GM18517 (cell line): ENCODE results near the gene ATP11B.
"Not testable (repeated sequence)": the region's sequence is repeated elsewhere in the genome, so short reads cannot be mapped to it uniquely, and the experiment has no call there.

ENCODE experiments used
- ATAC-seq: cut with Tn5 transposase; IDR thresholded peaks from one replicate; pipeline ENCODE4 v1.9.1; 2021; ENCODE audit warnings: mild to moderate bottlenecking, moderate library complexity; ENCODE audit not compliant: unreplicated experiment

ATP11B gene

DNA sequence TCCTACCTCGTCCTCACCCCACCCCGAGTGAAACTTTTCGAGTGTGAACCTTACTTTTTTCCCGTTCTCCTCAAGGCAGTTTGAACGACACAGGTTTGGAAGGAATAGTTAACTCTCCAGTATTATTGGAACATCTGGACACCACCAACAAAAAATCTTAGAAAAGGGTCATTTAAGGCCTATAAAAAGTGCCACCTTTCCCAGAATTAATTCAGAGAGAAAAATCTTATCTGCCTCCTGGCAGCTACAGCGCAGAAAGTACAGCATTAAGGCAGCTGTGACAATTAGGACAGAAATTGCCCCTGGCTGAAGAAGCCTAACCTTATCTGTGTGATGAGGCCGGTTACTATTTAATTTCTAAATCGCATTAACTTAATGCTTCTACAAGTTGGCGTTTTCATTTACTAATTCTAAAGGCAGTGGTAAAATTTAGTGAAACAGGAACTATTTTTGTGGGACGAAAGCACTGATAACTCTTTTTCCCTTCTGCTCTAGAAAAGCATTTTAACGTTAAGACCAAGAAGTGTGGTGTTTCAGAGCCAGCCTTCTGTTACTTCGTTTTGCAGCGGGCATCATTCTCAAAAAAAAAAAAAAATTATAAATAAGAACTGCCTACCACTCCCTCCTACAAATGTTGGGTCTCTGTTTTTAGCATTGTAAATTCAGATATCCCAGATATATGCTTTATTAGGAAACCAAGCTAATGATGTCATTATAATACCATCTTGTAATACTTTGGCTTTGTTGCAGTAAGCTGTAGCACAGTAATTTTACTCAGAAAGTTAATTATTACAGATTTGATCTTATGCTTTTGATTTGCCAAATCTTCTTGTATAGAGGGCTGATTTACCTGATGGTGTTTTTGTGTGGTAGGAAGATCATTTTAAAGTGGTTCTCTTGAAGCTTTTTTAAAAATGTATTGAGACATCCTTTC is 1.4 kb downstream of the ATP11B start:
- no peak for ATAC-seq

DNA sequence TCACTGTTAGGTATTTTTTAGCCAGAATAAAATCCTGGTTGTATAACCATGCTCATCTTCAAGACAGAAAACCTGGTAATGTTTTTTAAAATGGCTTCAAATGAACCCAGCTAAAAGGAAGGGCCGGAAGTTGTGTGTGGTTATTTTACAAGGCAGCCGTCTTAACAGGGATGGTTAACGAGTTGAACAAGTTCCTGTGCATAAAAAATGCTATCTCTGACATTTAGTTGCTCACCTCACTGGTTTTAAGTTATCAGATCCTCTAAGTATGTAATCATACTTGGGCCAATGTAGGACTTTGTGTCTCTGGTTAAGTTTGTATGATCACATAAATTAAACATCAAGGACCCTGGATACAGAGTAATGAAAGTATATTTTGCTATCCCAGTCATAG is 2.1 kb downstream of the ATP11B start:
- no peak for ATAC-seq

DNA sequence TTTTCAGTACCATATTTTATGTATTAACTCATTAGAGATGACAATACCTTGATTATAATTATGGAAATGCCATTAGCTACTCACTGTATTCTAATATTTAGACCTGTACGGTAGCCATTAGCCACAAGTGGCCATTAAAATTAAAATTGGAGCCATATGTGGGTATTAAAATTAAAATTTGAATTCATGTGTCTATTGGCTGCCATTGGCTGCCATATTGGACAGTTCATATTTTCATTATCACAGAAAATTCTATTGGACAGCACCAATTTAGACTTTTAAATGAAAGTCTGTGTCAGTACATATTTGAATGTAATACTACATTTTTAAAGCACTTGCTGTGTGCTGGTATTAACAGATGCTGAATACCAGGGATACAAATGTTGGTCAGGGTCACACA is 3.0 kb downstream of the ATP11B start:
- no peak for ATAC-seq

DNA sequence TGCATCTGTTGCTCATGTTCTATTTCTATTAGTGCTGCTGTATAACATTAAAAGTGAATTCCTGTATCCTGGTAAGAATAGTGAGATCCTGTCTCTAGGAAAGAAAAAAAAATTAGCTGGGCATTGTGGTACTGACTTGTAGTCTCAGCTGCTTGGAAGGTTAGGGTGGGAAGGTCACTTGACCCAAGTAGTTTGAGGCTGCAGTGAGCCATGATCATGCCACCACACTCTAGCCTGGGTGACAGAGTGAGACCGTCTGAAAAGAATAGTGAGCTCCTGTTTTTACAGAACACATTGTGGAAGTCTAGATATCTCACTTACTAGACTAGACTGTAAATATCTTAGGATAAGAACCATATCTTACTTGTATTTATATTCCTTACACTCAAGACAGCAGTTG is 4.6 kb downstream of the ATP11B start:
- ATAC-seq, result no peak

DNA sequence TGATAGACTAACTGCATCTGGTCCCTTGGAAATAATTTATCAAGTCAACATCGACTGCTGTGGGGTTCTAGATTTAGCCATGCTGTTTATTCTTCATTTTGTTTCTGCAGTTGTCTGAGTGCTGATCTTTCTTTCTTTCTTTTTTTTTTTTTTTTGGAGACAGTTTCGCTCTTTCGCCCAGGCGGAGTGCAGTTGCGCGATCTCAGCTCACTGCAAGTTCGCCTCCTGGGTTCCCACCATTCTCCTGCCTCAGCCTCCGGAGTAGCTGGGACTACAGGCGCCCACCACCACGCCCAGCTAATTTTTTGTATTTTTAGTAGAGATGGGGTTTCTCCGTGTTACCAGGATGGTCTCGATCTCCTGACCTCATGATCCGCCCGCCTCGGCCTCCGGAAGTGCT is 5.8 kb downstream of the ATP11B start:
- not testable (repeated sequence) for ATAC-seq

DNA sequence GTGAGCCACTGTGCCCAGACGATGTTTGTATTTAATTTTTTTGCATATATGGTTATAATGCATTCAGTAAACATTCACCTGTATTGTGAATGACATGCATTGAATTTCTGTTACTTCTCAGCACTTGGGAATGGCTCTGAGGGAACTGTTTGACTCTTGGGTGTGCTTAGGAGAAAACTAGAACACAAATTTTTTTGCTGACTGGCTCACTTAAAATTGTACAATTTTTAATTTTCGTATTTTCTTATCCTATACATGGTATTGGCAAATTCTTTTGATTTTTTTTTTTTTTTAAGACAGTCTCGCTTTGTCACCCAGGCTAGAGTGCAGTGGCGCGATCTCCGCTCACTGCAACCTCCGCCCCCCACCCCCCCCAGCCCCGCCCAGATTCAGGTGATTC is 7.2 kb downstream of the ATP11B start:
- no peak for ATAC-seq

DNA sequence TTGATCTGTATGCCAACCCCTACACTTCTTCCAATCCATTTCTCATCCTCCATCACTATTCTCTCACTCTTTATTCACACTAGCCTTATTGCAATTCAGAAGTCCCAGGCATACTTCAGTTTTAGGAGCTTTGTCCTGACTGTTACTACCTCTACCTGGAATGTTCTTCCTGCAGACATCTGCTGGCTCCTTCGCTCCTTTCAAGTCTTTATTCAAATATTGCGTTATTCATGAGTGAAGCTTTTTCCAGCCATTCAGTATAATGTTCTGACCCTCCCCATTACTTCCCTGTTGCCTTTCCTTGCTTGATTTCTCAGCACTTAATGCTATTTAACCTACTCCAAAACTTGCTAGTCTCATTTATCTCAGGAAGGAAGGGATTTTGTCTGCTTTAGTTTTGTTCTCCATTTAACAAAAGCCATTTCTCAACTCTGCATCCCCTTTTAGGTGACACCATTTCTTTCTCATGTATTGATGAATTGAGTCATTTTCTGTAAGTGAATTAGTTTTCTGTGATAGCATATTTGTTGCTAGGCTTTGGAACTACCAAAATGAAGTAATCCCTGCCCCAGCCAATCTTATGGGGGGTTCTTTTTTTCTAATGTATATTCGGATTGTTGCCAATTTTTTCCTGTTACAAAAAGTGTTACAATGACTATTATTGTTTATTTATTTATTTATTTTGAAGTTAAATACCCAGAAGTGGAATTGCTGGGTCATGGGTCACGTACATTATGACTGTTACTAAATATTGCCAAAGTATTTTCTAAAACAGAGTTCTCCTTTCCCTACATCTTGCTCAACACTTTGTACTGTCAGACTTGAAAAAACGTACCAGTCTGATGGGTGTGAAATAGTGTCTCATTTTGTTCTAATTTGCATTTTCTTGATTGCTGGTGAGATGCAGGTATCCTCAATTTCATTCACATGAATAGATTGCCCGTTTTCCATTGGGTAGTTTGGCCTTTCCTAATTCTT is 9.4 kb downstream of the ATP11B start:
- ATAC-seq, result no peak

DNA sequence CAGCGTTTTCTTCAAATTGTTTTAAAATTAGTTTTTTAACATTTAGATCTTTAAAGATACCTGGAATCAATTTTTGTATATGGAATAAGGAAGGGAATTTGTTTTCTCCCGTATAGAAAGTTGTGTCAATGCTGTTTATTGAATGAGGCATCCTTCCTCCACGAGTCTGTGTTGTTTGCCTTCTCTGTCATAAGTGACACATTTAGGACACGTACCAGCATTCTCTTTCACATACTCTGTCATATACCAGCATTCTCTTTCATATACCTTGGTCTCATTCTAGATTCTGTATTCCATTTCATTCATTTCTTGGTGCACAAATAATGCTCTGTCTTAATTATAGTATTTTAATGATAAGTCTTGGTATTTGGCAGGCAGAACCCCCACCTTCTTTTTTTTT is 10.3 kb downstream of the ATP11B start:
- no peak for ATAC-seq

DNA sequence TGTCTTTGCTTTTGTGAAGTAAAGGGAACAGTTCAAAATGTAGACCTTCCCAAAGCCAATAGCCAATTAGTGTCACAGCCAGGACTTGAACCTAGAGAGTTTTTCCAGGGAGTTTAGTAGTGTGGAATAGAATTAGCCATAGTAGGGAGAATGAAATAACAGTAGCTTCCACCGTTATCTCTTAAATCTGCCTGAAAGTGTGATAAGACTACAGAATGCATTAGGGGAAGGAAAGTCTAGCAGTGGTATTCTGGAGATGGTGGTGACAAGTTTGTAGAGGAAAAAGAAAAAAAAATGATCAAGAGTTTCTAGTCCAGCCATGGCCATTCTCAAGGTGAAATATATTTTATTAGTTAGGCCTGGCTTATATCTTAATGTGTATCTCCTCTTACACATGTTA is 13.8 kb downstream of the ATP11B start:
- ATAC-seq, result no peak

DNA sequence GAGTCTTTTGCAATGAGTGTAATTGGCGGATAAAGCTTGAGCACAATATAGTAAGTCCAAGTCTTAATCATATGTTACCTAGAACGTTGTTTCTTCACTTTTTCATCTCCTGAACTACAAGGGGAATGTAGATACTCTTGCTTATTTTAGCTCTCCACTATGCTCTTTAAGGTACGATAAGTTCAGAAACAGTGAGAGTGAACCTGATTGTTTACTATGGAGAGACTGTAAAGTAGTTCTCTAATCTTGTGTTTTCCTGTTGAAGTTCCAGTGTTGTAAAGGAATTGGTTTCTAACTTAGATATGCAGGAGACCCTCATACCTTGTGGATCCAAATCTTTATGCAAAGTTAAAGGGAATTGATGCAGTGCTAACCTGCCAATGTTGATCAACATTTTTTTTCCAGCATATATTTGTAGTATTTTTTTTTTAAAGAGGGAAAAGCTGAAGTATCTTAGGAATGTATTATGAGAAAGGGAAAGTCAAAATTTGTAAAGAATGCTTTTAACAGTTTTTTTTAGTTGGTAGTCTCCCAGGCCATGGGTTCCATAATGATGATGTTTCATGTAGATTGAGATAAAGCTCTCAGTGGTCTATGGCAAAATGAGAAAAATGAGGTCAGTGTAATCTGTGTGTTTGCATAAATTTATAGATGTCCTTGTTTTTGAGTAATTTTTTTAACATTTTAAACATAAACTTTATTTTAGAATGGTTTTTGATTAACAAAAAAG is 14.9 kb downstream of the ATP11B start:
- no peak for ATAC-seq

DNA sequence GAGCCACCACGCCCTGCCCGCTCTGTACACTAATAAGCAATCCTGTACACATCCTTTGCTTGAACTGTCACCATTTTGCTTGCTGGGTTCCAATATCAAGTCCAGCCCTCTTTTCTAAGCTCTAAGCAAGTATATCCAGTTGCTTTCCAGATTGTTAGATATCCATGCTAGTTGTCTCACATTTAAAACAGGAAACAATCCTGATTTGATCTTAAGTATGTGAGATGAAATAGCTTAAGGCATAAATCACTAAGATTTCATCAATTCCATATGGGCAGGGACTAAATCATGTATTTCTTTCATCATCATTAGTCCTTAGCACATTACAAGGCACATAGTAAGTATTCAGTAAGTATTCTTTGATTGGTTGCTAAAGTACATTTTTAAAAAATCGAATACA is 16.2 kb downstream of the ATP11B start:
- no peak for ATAC-seq

DNA sequence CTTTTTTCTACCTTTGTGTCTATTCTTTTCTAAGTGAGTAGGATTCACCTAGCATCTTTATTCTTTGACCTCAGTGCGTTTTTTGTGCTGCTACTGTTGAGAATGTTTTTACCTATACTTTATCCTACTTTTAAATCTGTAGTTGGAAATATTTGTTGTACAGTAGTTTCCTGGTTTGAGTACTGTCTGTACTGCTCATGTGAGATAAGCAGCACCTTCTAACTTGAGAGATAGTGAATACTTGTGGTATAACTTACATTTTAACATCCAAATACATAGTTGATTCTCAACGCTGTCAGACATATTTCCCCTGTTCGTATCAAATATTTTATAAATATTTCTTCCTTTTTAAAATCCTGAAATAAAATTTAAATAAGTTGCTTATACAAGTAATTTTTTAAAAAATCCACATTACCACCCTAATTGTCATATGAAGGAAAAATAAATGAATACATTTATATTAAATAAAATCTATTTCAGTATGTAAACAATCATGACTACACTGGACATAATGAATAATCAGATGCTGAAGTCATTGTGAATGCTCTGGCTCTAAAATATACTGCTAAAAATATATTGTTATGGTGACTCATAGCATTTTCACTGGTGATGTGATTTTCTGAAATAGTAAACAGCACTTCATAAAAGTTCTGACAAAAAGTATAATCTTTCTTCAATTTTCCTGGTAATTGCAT is 17.4 kb downstream of the ATP11B start:
- no peak for ATAC-seq

DNA sequence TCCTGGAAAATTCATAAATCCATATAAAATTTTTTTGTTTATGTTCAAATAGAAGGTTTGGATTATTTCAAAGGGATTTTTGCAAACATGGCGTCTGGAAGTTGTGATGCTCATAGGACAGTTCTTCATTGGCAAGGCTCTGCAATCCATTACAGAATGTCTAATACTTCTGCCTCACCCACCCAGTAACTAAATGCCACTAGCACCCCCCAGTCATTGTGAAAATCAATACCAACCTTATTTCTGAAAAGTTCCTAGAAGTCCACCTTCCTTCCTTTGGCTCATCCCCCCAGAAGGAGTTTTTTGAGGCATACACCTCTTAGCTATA is 17.9 kb downstream of the ATP11B start:
- ATAC-seq, result no peak

DNA sequence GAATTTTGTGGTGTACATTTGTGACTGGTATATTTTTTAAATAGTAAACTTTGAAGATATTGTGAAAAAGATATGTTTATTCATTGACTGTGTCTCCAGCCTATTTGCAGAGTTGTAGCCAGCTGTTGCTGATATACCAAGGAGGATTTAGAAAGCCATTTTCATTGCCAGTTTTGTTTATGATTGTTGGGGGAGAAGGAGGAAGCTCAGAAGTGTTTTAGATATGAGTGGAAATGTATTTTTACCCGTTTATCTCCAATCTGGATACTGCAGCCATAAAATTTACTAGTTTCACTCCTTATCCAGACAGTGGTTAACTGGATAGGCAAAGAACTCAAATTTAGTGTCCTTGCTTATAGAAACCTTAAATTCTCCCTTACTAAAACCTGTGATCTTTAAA is 18.8 kb downstream of the ATP11B start:
- no peak for ATAC-seq

DNA sequence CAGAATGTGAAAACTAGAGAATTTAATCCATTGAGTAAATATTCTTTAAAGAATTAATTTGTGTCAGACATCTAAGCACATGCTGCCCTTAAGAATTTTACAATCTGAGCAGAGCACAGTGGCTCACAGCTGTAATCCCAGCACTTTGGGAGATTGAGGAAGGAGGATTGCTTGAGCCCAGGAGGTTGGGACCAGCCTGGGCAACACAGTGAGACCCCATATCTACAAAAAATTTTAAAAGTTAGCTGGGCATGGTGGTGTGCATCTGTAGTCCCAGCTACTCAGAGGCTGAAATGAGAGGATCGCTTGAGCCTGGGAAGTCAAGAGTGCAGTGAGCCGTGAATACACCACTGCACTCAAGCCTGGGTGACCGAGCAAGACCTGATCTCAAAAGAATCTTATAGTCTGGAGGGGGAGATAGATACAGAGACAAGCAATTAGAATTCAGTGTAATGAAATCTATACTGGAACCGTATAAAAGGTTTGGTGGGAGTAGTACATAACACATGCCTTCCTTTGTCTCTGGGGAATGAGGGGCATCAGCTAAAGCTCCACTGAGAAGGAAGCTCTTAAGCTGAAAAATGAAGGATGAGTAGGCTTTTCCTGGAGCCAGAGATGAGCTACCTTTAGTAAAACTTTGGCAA is 21.2 kb downstream of the ATP11B start:
- ATAC-seq, result no peak

DNA sequence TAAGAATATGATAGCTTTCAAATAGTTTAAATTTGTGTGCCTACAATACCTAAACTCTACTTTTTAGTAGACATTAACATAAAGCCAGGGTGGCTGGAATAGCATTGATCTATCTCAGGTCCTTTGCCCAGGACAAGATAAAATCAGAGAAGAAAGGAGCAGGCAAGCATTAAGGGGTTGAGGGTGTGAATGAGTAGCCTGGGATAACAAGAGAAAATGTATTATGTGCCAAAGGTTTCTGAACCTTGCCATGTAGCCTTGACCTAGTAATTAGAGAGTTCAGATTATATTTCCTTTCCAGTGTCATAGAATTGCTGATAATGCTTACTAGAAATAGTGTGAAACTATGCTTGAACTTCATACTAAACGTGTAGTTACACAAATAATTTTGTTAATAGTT is 22.9 kb downstream of the ATP11B start:
- ATAC-seq, result no peak

DNA sequence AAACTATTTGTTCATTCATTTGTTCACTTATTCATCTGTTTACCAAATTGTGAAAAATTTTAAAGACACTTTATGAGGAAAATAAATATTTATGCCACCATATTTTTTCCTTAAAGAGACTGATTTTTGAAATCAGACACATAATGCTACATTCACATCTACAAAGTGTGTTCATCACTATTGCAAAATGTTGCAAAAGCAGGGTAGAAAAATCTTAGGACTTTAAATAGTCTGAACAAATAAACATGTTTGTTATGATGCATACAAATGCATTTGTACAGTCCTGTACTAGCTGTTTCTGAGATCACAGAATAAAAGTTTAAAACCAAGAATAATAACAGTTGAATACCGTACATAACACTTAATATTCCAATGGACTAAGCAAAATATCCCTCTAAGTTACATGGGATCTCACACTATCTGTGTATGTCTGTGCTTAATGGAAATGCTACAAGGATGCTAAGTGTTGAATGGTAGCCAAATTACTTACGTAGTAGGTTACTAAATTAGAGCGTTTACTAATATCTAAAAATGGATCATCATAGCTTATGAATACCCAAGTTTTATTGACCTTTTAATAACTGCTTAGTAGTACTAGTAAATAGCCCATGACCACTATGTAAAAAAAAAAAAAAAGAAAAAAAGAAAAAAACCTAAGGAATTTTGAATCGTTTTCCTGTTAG is 25.1 kb downstream of the ATP11B start:
- ATAC-seq, result no peak

DNA sequence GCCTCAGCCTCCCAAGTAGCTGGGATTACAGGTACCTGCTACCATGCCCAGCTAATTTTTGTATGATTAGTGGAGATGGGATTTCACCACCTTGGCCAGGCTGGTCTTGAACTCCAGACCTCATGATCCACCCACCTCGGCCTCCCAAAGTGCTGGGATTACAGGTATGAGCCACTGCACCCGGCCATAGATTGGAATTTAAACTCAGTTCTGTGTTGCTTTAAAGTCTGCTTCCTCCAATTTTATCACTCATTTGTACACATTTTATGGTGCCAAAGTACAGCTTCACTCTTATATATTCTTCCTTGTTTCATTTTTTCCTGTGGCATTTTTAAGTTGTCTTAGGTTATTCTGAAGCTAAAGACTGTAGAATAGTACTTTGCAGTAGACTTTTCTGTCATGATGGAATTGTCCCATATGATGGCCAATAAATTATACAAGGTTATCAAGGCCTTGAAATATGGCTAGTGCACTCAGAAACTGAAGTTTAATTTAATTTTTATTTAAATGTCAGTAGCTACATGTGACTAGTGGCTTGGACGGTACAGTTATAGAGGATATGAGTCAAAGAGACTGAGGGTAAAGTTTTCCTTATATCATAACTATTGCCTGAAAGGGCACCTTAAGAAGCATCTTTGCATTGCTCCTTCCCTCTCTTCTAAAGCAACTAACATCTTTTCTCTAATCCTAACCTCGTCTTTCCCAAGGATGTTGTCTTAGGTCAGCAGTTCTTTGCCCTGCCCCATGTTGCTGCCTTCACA is 28.1 kb downstream of the ATP11B start:
- ATAC-seq, result no peak

DNA sequence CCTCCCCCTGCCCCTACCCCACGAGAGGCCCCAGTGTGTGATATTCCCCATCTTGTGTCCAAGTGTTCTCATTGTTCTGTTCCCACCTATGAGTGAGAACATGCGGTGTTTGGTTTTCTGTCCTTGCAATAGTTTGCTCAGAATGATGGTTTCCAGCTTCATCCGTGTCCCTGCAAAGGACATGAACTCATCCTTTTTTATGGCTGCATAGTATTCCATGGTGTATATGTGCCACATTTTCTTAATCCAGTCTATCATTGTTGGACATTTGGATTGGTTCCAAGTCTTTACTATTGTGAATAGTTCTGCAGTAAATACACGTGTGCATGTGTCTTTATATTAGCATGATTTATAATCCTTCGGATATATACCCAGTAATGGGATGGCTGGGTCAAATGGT is 29.0 kb downstream of the ATP11B start:
- ATAC-seq, result not testable (repeated sequence)
